HepG2 (cell line): ENCODE data around the gene PIBF1. TPM values are rescaled to one million over a fixed set of nuclear protein-coding genes. Genes with fewer than 3 reads are reported as not detected.

Experiments
- KDM6A ChIP-seq: IDR thresholded peaks from 2 replicates; pipeline ENCODE4 v1.6.1; 2016; ENCODE audit warnings: low read depth
- KLF9 ChIP-seq: IDR thresholded peaks from 2 replicates; pipeline ENCODE4 v1.6.1; 2016; ENCODE audit warnings: low read depth
- MLLT10 ChIP-seq: sonication (generic); formaldehyde crosslinking; IDR thresholded peaks from 2 replicates; pipeline ENCODE4 v1.4.0; 2020; ENCODE audit warnings: missing genetic modification reagents
- MNT ChIP-seq: fragments of 450-650 bp; IDR thresholded peaks from 2 replicates; pipeline ENCODE4 v1.6.1; 2016
- MTF1 ChIP-seq: sonication (generic); formaldehyde crosslinking; IDR thresholded peaks from 2 replicates; pipeline ENCODE4 v1.5.0; 2020; ENCODE audit warnings: missing genetic modification reagents
- RBAK ChIP-seq: sonication (generic); formaldehyde crosslinking; IDR thresholded peaks from 2 replicates; pipeline ENCODE4 v1.5.1; 2020; ENCODE audit warnings: mild to moderate bottlenecking, missing genetic modification reagents
- RORA ChIP-seq: sonication (generic); formaldehyde crosslinking; IDR thresholded peaks from 2 replicates; pipeline ENCODE4 v1.5.0; 2020; ENCODE audit warnings: mild to moderate bottlenecking, missing genetic modification reagents, moderate library complexity
- ZBTB33 ChIP-seq: sonication (generic); formaldehyde crosslinking; IDR thresholded peaks from 2 replicates; pipeline ENCODE4 v1.4.0; 2020; ENCODE audit warnings: missing genetic modification reagents
- ZMYM2 ChIP-seq: sonication (generic); formaldehyde crosslinking; IDR thresholded peaks from 2 replicates; pipeline ENCODE4 v1.8.0; 2022; ENCODE audit warnings: mild to moderate bottlenecking, missing genetic modification reagents
- ZNF10 ChIP-seq: sonication (generic); formaldehyde crosslinking; IDR thresholded peaks from 2 replicates; pipeline ENCODE4 v1.4.0; 2020; ENCODE audit warnings: mild to moderate bottlenecking, low read depth, missing genetic modification reagents, borderline replicate concordance
- ZNF746 ChIP-seq: sonication (generic); formaldehyde crosslinking; IDR thresholded peaks from 2 replicates; pipeline ENCODE4 v1.8.0; 2022; ENCODE audit warnings: mild to moderate bottlenecking, missing genetic modification reagents
- ZNF766 ChIP-seq: sonication (generic); formaldehyde crosslinking; IDR thresholded peaks from 2 replicates; pipeline ENCODE4 v1.5.0; 2020; ENCODE audit warnings: missing genetic modification reagents, borderline replicate concordance
- ZNF83 ChIP-seq: sonication (generic); formaldehyde crosslinking; IDR thresholded peaks from 2 replicates; pipeline ENCODE4 v1.4.0; 2020; ENCODE audit warnings: missing genetic modification reagents, mild to moderate bottlenecking, borderline replicate concordance
- polyA plus RNA-seq, 8 experiments: library from polyadenylated mRNA; depleted of rRNA in 3 of 8; stranded (reverse) in 7 of 8; unstranded in 1 of 8; fragments of >200 nt; fragmentation: Illumina TruSeq in 4 of 8; extraction: Trizol in 4 of 8; gene quantifications; 2 replicates each; pipeline versions ENCODE4 v1.2.1 to v1.2.3, GENCODE V29; 2011 to 2016; ENCODE audit warnings: low read depth in 4 of 8, missing spikeins in 1 of 8, mixed read lengths in 1 of 8; ENCODE audit not compliant: insufficient read depth in 1 of 8
- total RNA-seq, 5 experiments: library from RNA; depleted of rRNA; stranded (reverse); fragments of >200 nt; fragmentation: Illumina TruSeq; extraction: Trizol; gene quantifications; 2 replicates each; pipeline ENCODE4 v1.2.3, GENCODE V29; 2016; ENCODE audit warnings: low read depth in 1 of 5
- TF ChIP-seq, protein P1 (sequence below): sonication (generic); formaldehyde crosslinking; IDR thresholded peaks from 2 replicates; pipeline ENCODE4 v1.5.1; 2020; ENCODE audit warnings: mild to moderate bottlenecking, missing genetic modification reagents, moderate library complexity
- TF ChIP-seq, protein P2 (sequence below): sonication (generic); formaldehyde crosslinking; IDR thresholded peaks from 2 replicates; pipeline ENCODE4 v1.4.0; 2020; ENCODE audit warnings: mild to moderate bottlenecking, missing genetic modification reagents

The PIBF1 gene
- total and polyA plus RNA-seq, 2 of the 13 experiments (the other 11 are each of a cell fraction or from before 2014, with no cell fraction given) = 4.2 to 15.8 TPM

DNA sequence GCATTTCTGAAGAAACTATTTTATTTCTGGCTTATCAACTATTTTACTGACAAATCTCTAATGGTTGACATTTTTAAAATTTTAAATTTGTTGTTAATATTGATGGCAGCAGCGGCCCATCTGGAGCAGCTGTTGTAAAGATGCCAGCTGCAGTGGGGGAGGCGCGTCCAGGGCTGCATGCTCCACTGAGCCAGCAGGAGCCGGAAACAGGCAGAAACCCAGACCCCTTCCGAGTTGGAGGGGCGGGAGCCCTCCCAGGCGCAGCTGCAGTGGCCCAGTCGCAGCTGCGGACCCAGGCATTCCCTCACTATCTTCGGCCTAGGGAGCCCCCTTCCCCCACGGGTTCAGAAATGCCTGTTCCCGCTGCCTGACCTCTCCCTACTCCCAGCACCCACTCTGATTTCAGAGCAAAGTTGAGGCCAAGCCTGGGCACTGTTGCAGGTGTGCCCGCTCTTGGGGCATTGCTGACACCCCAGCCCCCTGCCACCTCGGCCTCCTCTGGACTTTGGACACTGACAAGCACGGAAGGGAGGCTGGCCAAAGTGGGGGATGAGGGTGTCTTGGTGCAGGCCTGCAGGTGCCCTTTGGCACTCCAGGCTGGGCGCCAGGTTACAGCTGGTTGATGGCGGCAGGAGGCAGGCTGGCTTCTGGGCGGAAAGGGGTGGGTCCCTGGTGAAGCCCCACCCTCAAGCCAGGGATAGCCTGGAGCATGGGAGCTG lies 69.2 kb downstream of the PIBF1 start (continued):
- TF ChIP-seq ZBTB33 = peak; percentile 48; the same call in 1 of the 2 replicates
- TF ChIP-seq MNT = no peak
- no peak for TF ChIP-seq MLLT10 (CRISPR knock-in tag)
- TF ChIP-seq MTF1 (CRISPR knock-in tag) = no peak
- TF ChIP-seq KDM6A (CRISPR knock-in tag) = no peak
- no peak for TF ChIP-seq RBAK
- no peak for TF ChIP-seq ZMYM2
- no peak for TF ChIP-seq RORA (CRISPR knock-in tag)
- TF ChIP-seq ZNF10 (CRISPR knock-in tag) = no peak
- TF ChIP-seq KLF9 = no peak
- no peak for TF ChIP-seq ZNF766 (CRISPR knock-in tag)
- TF ChIP-seq ZNF746 = no peak
- no peak for TF ChIP-seq ZNF83
- TF ChIP-seq, protein P1, sequence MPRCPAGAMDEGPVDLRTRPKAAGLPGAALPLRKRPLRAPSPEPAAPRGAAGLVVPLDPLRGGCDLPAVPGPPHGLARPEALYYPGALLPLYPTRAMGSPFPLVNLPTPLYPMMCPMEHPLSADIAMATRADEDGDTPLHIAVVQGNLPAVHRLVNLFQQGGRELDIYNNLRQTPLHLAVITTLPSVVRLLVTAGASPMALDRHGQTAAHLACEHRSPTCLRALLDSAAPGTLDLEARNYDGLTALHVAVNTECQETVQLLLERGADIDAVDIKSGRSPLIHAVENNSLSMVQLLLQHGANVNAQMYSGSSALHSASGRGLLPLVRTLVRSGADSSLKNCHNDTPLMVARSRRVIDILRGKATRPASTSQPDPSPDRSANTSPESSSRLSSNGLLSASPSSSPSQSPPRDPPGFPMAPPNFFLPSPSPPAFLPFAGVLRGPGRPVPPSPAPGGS (CRISPR knock-in tag) = no peak
- TF ChIP-seq, protein P2, sequence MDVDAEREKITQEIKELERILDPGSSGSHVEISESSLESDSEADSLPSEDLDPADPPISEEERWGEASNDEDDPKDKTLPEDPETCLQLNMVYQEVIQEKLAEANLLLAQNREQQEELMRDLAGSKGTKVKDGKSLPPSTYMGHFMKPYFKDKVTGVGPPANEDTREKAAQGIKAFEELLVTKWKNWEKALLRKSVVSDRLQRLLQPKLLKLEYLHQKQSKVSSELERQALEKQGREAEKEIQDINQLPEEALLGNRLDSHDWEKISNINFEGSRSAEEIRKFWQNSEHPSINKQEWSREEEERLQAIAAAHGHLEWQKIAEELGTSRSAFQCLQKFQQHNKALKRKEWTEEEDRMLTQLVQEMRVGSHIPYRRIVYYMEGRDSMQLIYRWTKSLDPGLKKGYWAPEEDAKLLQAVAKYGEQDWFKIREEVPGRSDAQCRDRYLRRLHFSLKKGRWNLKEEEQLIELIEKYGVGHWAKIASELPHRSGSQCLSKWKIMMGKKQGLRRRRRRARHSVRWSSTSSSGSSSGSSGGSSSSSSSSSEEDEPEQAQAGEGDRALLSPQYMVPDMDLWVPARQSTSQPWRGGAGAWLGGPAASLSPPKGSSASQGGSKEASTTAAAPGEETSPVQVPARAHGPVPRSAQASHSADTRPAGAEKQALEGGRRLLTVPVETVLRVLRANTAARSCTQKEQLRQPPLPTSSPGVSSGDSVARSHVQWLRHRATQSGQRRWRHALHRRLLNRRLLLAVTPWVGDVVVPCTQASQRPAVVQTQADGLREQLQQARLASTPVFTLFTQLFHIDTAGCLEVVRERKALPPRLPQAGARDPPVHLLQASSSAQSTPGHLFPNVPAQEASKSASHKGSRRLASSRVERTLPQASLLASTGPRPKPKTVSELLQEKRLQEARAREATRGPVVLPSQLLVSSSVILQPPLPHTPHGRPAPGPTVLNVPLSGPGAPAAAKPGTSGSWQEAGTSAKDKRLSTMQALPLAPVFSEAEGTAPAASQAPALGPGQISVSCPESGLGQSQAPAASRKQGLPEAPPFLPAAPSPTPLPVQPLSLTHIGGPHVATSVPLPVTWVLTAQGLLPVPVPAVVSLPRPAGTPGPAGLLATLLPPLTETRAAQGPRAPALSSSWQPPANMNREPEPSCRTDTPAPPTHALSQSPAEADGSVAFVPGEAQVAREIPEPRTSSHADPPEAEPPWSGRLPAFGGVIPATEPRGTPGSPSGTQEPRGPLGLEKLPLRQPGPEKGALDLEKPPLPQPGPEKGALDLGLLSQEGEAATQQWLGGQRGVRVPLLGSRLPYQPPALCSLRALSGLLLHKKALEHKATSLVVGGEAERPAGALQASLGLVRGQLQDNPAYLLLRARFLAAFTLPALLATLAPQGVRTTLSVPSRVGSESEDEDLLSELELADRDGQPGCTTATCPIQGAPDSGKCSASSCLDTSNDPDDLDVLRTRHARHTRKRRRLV = no peak
